PC-9 (cell line): ENCODE measurements around the gene TMTC2.

ENCODE experiments used
- CTCF ChIP-seq: fragments of 200-600 bp; sonication (generic); conservative IDR thresholded peaks from 2 replicates; pipeline ENCODE4 v1.6.1; 2017; ENCODE audit warnings: mixed run types, antibody characterized with exemption, mild to moderate bottlenecking, moderate library complexity
- EZH2 ChIP-seq: fragments of 200-600 bp; sonication (generic); IDR thresholded peaks from 2 replicates; pipeline ENCODE4 v1.8.0; 2017; ENCODE audit warnings: antibody characterized with exemption, low read depth

GRCh38 chr12:82663893-82664292 is 22.8 kb upstream of the TMTC2 start:
- TF ChIP-seq CTCF (no peak), EZH2 (no peak)
